Neural progenitor cell (in vitro differentiated cells): ENCODE measurements around the gene ZNF423. TPM values are rescaled to one million over a fixed set of nuclear protein-coding genes. Genes with fewer than 3 reads are reported as not detected.
A peak's percentile ranks its signal among the peaks of the same experiment; 100 is the strongest.

ENCODE experiments used
- DNase-seq: peaks from one replicate; pipeline ENCODE4 v3.0.0-alpha.2; 2016; ENCODE audit warnings: low spot score
- H2AFZ ChIP-seq: fragments of 200-600 bp; sonication (generic); replicated peaks from 2 replicates; pipeline ENCODE4 v1.6.1; 2016; ENCODE audit warnings: antibody characterized with exemption
- H3F3A ChIP-seq: fragments of 200-600 bp; sonication (generic); 2 replicates; pipeline ENCODE4 v1.6.1; 2016; ENCODE audit warnings: antibody characterized with exemption, low read depth
- H3K27ac ChIP-seq: fragments of 200-600 bp; sonication (generic); 2 replicates; pipeline ENCODE4 v1.5.1; 2016; ENCODE audit warnings: mild to moderate bottlenecking
- H3K27me3 ChIP-seq: fragments of 200-600 bp; sonication (generic); 2 replicates; pipeline ENCODE4 v1.6.1; 2016; ENCODE audit warnings: mild to moderate bottlenecking, moderate library complexity
- H3K36me3 ChIP-seq: fragments of 200-600 bp; sonication (generic); 2 replicates; pipeline ENCODE4 v1.5.1; 2016
- H3K4me1 ChIP-seq: fragments of 200-600 bp; sonication (generic); 2 replicates; pipeline ENCODE4 v1.6.1; 2016; ENCODE audit warnings: mixed run types
- H3K4me2 ChIP-seq: fragments of 200-600 bp; sonication (generic); 2 replicates; pipeline ENCODE4 v1.6.1; 2016
- H3K4me3 ChIP-seq: fragments of 200-600 bp; sonication (generic); 2 replicates; pipeline ENCODE4 v1.5.1; 2016
- H3K79me2 ChIP-seq: fragments of 200-600 bp; sonication (generic); 2 replicates; pipeline ENCODE4 v1.6.1; 2016; ENCODE audit warnings: low read depth
- H3K9ac ChIP-seq: fragments of 200-600 bp; sonication (generic); 2 replicates; pipeline ENCODE4 v1.6.1; 2016
- H3K9me3 ChIP-seq: fragments of 200-600 bp; sonication (generic); 2 replicates; pipeline ENCODE4 v1.5.1; 2016; ENCODE audit warnings: low read depth
- H4K20me1 ChIP-seq: fragments of 200-600 bp; sonication (generic); 2 replicates; pipeline ENCODE4 v1.6.1; 2016; ENCODE audit warnings: low read depth
- H3K27ac Mint-ChIP-seq: 3 replicates; pipeline ENCODE4 v1.8.0; 2021; ENCODE audit warnings: mixed read lengths
- H3K27me3 Mint-ChIP-seq: 2 replicates; pipeline ENCODE4 v1.8.0; 2022; ENCODE audit warnings: low read depth, mild to moderate bottlenecking, inconsistent platforms, moderate library complexity, mixed read lengths; ENCODE audit not compliant: insufficient read depth
- H3K36me3 Mint-ChIP-seq: 3 replicates; pipeline ENCODE4 v1.8.0; 2021; ENCODE audit warnings: mixed read lengths
- H3K4me1 Mint-ChIP-seq: 3 replicates; pipeline ENCODE4 v1.8.0; 2021; ENCODE audit warnings: mixed read lengths
- H3K4me3 Mint-ChIP-seq: 3 replicates; pipeline ENCODE4 v1.8.0; 2021; ENCODE audit warnings: mild to moderate bottlenecking, moderate library complexity, mixed read lengths
- H3K9me3 Mint-ChIP-seq: 3 replicates; pipeline ENCODE4 v1.8.0; 2020; ENCODE audit warnings: mixed read lengths
- EZH2 ChIP-seq: fragments of 200-600 bp; sonication (generic); IDR thresholded peaks from 2 replicates; pipeline ENCODE4 v1.6.1; 2017; ENCODE audit warnings: antibody characterized with exemption, mild to moderate bottlenecking, moderate library complexity
- EZH2phosphoT487 ChIP-seq: fragments of 200-600 bp; sonication (generic); IDR thresholded peaks from 2 replicates; pipeline ENCODE4 v1.6.1; 2017; ENCODE audit warnings: antibody characterized with exemption
- total RNA-seq: library from RNA; depleted of rRNA; stranded (reverse); fragments of >200 nt; gene quantifications from 2 replicates; pipeline ENCODE4 v1.2.3, GENCODE V29; 2015; ENCODE audit warnings: low replicate concordance
- TF ChIP-seq, protein P1 (sequence below): fragments of 200-600 bp; sonication (generic); IDR thresholded peaks from 2 replicates; pipeline ENCODE4 v1.5.1; 2017; ENCODE audit warnings: antibody characterized with exemption, mild to moderate bottlenecking

ZNF423 gene
- total RNA-seq, 1 donor from 2014 or later = 21.9 TPM

DNA sequence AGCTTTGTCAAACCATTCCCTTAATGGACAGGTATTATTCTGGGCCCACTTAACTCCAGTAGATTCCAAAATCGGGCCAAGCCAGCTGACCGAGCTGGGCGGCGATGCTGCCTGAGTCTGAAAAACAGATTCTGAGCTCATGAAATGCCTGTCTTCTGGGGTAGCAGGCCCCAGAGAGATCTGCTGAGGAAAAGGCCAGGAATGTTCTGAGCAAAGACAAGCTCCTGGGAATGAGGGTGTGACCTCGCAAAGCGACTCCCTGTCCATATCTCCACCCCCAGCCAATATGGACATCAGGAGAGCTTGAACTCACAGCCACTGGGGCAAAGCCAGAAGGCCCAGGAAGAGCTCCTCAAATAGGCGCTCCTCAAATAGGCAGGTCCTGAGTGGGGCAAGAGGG lies 23.7 kb downstream of the ZNF423 start:
- H3K9ac ChIP-seq = no peak overlapping the region
- peaks cover 64% of the 10 kb centered on the region for H3K4me1 ChIP-seq
- H3K9me3 Mint-ChIP-seq = no peaks in the 10 kb centered on the region
- H3K36me3 ChIP-seq = no peaks in the 10 kb centered on the region
- no peak overlapping the region for H3K4me3 ChIP-seq
- TF ChIP-seq EZH2 (no peak), EZH2phosphoT487 (no peak)
- TF ChIP-seq, protein P1, sequence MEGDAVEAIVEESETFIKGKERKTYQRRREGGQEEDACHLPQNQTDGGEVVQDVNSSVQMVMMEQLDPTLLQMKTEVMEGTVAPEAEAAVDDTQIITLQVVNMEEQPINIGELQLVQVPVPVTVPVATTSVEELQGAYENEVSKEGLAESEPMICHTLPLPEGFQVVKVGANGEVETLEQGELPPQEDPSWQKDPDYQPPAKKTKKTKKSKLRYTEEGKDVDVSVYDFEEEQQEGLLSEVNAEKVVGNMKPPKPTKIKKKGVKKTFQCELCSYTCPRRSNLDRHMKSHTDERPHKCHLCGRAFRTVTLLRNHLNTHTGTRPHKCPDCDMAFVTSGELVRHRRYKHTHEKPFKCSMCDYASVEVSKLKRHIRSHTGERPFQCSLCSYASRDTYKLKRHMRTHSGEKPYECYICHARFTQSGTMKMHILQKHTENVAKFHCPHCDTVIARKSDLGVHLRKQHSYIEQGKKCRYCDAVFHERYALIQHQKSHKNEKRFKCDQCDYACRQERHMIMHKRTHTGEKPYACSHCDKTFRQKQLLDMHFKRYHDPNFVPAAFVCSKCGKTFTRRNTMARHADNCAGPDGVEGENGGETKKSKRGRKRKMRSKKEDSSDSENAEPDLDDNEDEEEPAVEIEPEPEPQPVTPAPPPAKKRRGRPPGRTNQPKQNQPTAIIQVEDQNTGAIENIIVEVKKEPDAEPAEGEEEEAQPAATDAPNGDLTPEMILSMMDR = no peak
- no peaks in the 10 kb centered on the region for H3K9me3 ChIP-seq
- peaks cover 98% of the 10 kb centered on the region for H4K20me1 ChIP-seq
- H3F3A ChIP-seq = peaks cover 8% of the 10 kb centered on the region
- peak overlapping the region; percentile 83 for H3K27ac Mint-ChIP-seq
- peaks cover 100% of the 10 kb centered on the region for H3K79me2 ChIP-seq
- H3K4me1 Mint-ChIP-seq = peaks cover 77% of the 10 kb centered on the region
- DNase-seq = no peak
- no peak overlapping the region for H3K27ac ChIP-seq
- H3K27me3 Mint-ChIP-seq = peaks cover 4% of the 10 kb centered on the region
- H2AFZ ChIP-seq = no peak overlapping the region
- peaks cover 21% of the 10 kb centered on the region for H3K36me3 Mint-ChIP-seq
- H3K4me2 ChIP-seq = no peak overlapping the region
- no peak overlapping the region for H3K4me3 Mint-ChIP-seq
- no peaks in the 10 kb centered on the region for H3K27me3 ChIP-seq

DNA sequence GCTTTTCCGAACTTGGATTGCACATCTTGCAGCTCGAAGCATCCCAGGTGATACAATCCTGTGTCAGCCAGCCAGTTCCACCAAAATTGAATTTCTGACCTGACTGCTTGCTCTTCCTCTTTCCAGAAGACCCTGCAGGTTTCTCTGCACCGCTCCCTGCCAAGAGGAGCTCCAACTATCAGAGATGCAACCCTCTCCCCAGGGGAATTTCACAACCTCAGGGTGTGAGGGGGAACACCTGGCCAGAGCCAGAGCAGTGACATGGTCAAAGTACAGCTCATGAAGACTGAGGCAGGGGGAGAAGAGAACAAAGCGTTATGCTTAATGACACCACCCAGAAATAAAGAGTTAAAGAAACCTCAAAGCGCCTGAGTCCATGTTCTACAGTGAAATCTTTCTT lies 25.0 kb downstream of the ZNF423 start:
- H3K79me2 ChIP-seq = peaks cover 100% of the 10 kb centered on the region
- H3K27ac Mint-ChIP-seq = no peak overlapping the region

DNA sequence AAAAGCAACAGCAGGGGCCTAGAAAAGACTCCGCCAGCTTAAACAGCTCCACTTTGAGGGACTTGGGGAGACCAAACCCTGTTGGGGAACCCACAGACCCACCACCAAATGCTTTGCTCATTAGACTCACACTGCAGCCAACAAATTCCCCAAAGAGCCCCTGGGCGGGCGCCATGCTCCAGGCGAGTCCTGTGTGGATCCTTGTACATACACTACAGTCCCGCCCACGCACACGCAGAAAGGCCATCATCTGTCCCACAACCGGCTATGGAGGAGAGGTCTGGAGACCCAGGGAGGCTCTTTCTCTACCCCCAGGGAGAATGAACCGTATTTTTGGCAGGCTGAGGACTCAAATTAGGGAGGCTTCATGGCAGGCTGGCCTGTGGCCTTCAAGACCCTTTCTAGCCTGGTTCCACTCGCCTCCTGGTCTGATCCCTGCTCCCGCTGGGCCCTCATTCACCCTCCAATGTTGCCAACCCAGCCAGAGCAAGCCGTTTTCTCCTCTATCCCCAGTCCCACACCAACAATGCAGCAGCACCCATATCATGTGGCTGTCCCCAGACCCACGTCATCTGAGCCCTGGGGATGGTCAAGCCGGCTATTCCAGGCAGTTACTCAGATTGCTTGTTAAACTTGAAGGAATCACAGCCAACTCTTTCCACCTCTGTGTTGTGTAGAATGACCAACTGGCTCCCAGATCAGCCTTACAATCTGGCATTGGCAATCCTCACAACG lies 27.2 kb downstream of the ZNF423 start:
- no peak overlapping the region for H3K27ac ChIP-seq

More for the DNA sequence above, 25.0 kb downstream of the ZNF423 start:
- H4K20me1 ChIP-seq = peaks cover 98% of the 10 kb centered on the region
- no peak overlapping the region for H3K4me2 ChIP-seq
- H3K4me3 ChIP-seq = no peak overlapping the region
- no peak overlapping the region for H3K4me3 Mint-ChIP-seq
- TF ChIP-seq EZH2 (no peak), EZH2phosphoT487 (no peak)
- TF ChIP-seq, protein P1 = no peak
- H3K27me3 ChIP-seq = no peaks in the 10 kb centered on the region
- no peak overlapping the region for H3K27ac ChIP-seq
- H3K9me3 Mint-ChIP-seq = no peaks in the 10 kb centered on the region
- H3K9ac ChIP-seq = no peak overlapping the region
- DNase-seq = no peak
- H2AFZ ChIP-seq = no peak overlapping the region
- H3K27me3 Mint-ChIP-seq = peaks cover 2% of the 10 kb centered on the region
- peaks cover 23% of the 10 kb centered on the region for H3K36me3 Mint-ChIP-seq
- H3K4me1 Mint-ChIP-seq = peaks cover 74% of the 10 kb centered on the region
- H3K9me3 ChIP-seq = no peaks in the 10 kb centered on the region
- H3K36me3 ChIP-seq = no peaks in the 10 kb centered on the region
- H3K4me1 ChIP-seq = peaks cover 61% of the 10 kb centered on the region
- peaks cover 8% of the 10 kb centered on the region for H3F3A ChIP-seq

More for the DNA sequence above, 27.2 kb downstream of the ZNF423 start:
- Histone ChIP-seq H3K36me3 (no peaks in the 10 kb centered on the region), H3K4me3 (no peak overlapping the region), H3F3A (peaks cover 14% of the 10 kb centered on the region), H2AFZ (no peak overlapping the region), H3K4me1 (peaks cover 57% of the 10 kb centered on the region), H3K27me3 (no peaks in the 10 kb centered on the region), H3K4me2 (no peak overlapping the region), H3K79me2 (peaks cover 100% of the 10 kb centered on the region), H4K20me1 (peaks cover 98% of the 10 kb centered on the region), H3K9me3 (no peaks in the 10 kb centered on the region), H3K9ac (no peak overlapping the region)
- H3K27ac Mint-ChIP-seq = peak overlapping the region; percentile 81
- TF ChIP-seq, protein P1 = no peak
- TF ChIP-seq EZH2phosphoT487 (no peak), EZH2 (no peak)
- H3K4me3 Mint-ChIP-seq = no peak overlapping the region
- no peaks in the 10 kb centered on the region for H3K27me3 Mint-ChIP-seq
- peaks cover 23% of the 10 kb centered on the region for H3K36me3 Mint-ChIP-seq
- H3K4me1 Mint-ChIP-seq = peaks cover 77% of the 10 kb centered on the region
- DNase-seq = no peak
- H3K9me3 Mint-ChIP-seq = no peaks in the 10 kb centered on the region
